OCI-LY7 (cell line): ENCODE measurements around the gene RNFT2.

Source experiments
- EZH2phosphoT487 ChIP-seq: fragments of 200-600 bp; sonication (generic); IDR thresholded peaks from 2 replicates; pipeline ENCODE4 v1.6.1; 2018; ENCODE audit warnings: low read depth, borderline replicate concordance, mild to moderate bottlenecking, mixed run types, antibody characterized with exemption, low read length, moderate library complexity, mixed read lengths
- TF ChIP-seq, protein P1 (sequence below): fragments of 200-600 bp; sonication (generic); conservative IDR thresholded peaks from 2 replicates; pipeline ENCODE4 v1.5.1; 2014; ENCODE audit warnings: mild to moderate bottlenecking, antibody characterized with exemption, low read length, moderate library complexity, mixed read lengths

DNA sequence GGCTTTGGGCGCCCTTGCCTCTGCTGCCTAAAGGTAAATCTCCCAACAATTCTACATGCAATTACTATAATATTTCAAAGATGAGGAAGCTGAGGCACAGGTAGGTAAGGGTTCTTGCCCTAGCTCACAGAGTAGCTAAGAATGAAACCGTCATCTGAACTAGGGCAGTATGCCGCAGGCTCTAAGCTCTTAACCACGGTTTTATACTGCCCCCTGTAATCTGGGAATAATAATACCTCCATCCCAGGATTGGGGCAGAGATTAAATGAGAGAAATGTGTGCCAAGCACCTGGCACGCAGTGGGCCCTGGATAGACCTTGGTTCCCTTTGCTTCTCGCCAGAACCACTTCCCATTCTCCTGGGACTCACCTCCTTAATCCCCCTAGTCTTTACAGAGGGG is 144.6 kb downstream of the RNFT2 start:
- TF ChIP-seq, protein P1, sequence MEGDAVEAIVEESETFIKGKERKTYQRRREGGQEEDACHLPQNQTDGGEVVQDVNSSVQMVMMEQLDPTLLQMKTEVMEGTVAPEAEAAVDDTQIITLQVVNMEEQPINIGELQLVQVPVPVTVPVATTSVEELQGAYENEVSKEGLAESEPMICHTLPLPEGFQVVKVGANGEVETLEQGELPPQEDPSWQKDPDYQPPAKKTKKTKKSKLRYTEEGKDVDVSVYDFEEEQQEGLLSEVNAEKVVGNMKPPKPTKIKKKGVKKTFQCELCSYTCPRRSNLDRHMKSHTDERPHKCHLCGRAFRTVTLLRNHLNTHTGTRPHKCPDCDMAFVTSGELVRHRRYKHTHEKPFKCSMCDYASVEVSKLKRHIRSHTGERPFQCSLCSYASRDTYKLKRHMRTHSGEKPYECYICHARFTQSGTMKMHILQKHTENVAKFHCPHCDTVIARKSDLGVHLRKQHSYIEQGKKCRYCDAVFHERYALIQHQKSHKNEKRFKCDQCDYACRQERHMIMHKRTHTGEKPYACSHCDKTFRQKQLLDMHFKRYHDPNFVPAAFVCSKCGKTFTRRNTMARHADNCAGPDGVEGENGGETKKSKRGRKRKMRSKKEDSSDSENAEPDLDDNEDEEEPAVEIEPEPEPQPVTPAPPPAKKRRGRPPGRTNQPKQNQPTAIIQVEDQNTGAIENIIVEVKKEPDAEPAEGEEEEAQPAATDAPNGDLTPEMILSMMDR: peak; percentile 71
- TF ChIP-seq EZH2phosphoT487: no peak
